ENCODE measurements around the gene RCVRN.

Gene RCVRN

DNA sequence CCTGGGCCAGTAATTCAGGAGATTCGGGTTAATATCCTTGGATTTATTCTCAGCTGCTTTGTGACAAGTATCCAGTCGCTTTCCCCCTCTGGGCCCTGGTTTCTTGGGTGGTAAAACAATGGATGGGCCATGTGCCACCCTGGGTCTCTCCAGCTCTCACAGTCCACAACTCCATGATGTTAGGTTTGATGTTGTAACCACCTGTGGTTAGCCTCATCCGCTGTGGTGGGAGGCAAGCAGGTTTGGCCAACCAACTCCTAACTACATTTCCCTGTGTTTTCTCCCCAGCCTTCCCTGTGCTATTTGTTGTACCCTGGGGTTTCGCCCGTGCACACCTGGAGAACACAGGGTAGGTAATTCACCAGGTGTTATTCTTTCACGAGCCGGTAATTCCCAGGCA, 44.2 kb downstream of the RCVRN start:
- Histone ChIP-seq H3K27me3 (ENCODE audit: control insufficient read depth in 1 of 2, insufficient read depth in 2 of 2, low read length in 2 of 2) (no peaks in the 10 kb centered on the region), H3K36me3 (ENCODE audit: control insufficient read depth in 1 of 2, insufficient read depth in 2 of 2, low read length in 2 of 2) (no peaks in the 10 kb centered on the region), H3K9ac (ENCODE audit: low read depth in 1 of 2, low read length in 2 of 2) (no peak overlapping the region), H3K27ac (ENCODE audit: low read depth, low read length) (no peak overlapping the region), H3K9me3 (ENCODE audit: control insufficient read depth in 1 of 2, low read length in 2 of 2) (peaks cover 0 to 4% of the 10 kb centered on the region in 2 donors), H3K4me1 (ENCODE audit: control insufficient read depth in 1 of 2, insufficient read depth in 2 of 2, low read length in 2 of 2) (no peaks in the 10 kb centered on the region), H3K4me3 (ENCODE audit: low read depth in 1 of 2, low read length in 2 of 2) (no peak overlapping the region)

DNA sequence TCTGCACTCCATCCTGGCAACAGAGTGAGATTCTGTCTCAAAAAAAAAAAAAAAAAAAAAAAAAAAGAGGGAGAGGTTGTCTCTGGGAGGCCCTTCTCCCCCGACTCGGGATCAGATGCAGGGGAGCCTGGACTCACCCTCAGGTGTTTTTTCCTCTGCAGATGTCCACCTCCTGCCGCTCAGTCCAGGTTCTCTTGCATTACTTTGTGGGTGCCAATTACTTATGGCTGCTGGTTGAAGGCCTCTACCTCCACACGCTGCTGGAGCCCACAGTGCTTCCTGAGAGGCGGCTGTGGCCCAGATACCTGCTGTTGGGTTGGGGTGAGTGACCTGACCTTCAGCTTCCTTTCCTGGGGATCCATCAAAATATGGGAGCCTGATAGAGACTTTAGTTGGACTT, 45.3 kb downstream of the RCVRN start:
- Histone ChIP-seq H3K9me3 (ENCODE audit: control insufficient read depth in 1 of 2, low read length in 2 of 2) (peaks cover 0 to 4% of the 10 kb centered on the region in 2 donors), H3K36me3 (ENCODE audit: control insufficient read depth in 1 of 2, insufficient read depth in 2 of 2, low read length in 2 of 2) (no peaks in the 10 kb centered on the region), H3K4me3 (ENCODE audit: low read depth in 1 of 2, low read length in 2 of 2) (no peak overlapping the region), H3K4me1 (ENCODE audit: control insufficient read depth in 1 of 2, insufficient read depth in 2 of 2, low read length in 2 of 2) (no peaks in the 10 kb centered on the region), H3K27ac (ENCODE audit: low read depth, low read length) (no peak overlapping the region), H3K27me3 (ENCODE audit: control insufficient read depth in 1 of 2, insufficient read depth in 2 of 2, low read length in 2 of 2) (no peaks in the 10 kb centered on the region), H3K9ac (ENCODE audit: low read depth in 1 of 2, low read length in 2 of 2) (no peak overlapping the region)

DNA sequence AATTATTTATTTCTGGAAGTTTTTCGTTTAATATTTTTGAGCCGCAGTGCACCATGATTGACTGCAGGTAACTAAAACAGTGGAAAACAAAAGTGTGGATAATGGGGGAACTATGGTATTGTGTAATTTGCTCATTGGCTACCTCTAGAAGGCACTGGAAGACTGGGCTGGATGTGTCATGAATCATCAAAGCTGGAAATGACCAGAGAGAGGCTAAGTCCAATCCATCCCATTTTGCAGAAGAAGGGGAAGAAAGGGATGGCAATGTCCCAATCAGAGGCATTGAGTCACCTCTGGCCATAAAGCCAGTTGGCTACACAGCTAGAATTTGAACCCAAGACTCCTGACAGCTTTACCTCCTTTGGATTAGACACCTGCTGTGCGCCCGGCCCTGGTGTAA, 50.0 kb downstream of the RCVRN start:
- Histone ChIP-seq H3K27me3 (ENCODE audit: control insufficient read depth in 1 of 2, insufficient read depth in 2 of 2, low read length in 2 of 2) (no peaks in the 10 kb centered on the region), H3K4me3 (ENCODE audit: low read depth in 1 of 2, low read length in 2 of 2) (no peak overlapping the region), H3K4me1 (ENCODE audit: control insufficient read depth in 1 of 2, insufficient read depth in 2 of 2, low read length in 2 of 2) (no peaks in the 10 kb centered on the region), H3K27ac (ENCODE audit: low read depth, low read length) (no peak overlapping the region), H3K36me3 (ENCODE audit: control insufficient read depth in 1 of 2, insufficient read depth in 2 of 2, low read length in 2 of 2) (no peaks in the 10 kb centered on the region), H3K9me3 (ENCODE audit: control insufficient read depth in 1 of 2, low read length in 2 of 2) (peaks cover 0 to 4% of the 10 kb centered on the region in 2 donors), H3K9ac (ENCODE audit: low read depth in 1 of 2, low read length in 2 of 2) (no peak overlapping the region)

DNA sequence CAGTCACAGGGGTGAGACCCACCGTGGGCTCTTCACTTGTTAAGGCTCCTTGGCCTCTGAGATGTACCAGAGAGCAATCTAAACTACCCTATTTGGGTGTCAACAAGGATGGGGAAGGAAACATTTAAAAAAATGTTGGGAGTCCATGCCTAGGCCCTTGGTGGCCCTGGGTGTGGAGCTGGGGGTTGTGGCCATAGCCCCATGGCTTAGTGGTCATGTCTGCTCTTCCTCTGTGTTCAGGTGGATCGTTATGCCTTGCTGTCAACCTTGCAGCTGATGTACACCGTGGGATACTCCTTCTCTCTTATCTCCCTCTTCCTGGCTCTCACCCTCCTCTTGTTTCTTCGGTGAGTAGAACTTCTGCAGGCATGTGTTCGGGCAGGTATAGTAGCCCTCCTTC, 50.8 kb downstream of the RCVRN start:
- no peak overlapping the region for H3K9ac ChIP-seq (ENCODE audit: low read depth in 1 of 2, low read length in 2 of 2)
- no peak overlapping the region for H3K27ac ChIP-seq (ENCODE audit: low read depth, low read length)
- peaks cover 0 to 4% of the 10 kb centered on the region in 2 donors for H3K9me3 ChIP-seq (ENCODE audit: control insufficient read depth in 1 of 2, low read length in 2 of 2)
- no peaks in the 10 kb centered on the region for H3K36me3 ChIP-seq (ENCODE audit: control insufficient read depth in 1 of 2, insufficient read depth in 2 of 2, low read length in 2 of 2)
- H3K27me3 ChIP-seq (ENCODE audit: control insufficient read depth in 1 of 2, insufficient read depth in 2 of 2, low read length in 2 of 2), result no peaks in the 10 kb centered on the region
- H3K4me3 ChIP-seq (ENCODE audit: low read depth in 1 of 2, low read length in 2 of 2), result no peak overlapping the region
- H3K4me1 ChIP-seq (ENCODE audit: control insufficient read depth in 1 of 2, insufficient read depth in 2 of 2, low read length in 2 of 2), result no peaks in the 10 kb centered on the region

DNA sequence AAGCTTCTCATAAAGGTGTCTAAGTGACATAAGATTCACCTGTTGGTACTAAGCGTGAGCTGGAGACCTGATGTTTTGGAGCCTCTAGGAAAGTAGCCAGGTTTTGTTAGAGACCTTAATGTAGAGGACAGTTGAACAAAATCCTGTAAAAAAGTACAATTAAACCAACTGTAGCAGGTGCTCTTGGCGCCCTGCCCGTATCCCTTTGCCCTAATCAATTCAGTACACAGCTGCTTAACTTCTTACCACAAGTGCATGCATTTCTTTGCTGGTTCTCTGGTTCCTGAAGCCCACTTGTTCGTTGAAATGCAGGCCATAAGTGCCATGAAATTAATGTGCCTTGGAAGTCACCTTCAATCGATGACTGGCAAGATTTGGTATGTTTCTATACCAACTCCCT, 54.9 kb downstream of the RCVRN start:
- Histone ChIP-seq H3K27me3 (ENCODE audit: control insufficient read depth in 1 of 2, insufficient read depth in 2 of 2, low read length in 2 of 2) (no peaks in the 10 kb centered on the region), H3K9ac (ENCODE audit: low read depth in 1 of 2, low read length in 2 of 2) (no peak overlapping the region), H3K9me3 (ENCODE audit: control insufficient read depth in 1 of 2, low read length in 2 of 2) (no peaks in the 10 kb centered on the region), H3K4me3 (ENCODE audit: low read depth in 1 of 2, low read length in 2 of 2) (no peak overlapping the region), H3K36me3 (ENCODE audit: control insufficient read depth in 1 of 2, insufficient read depth in 2 of 2, low read length in 2 of 2) (no peaks in the 10 kb centered on the region), H3K4me1 (ENCODE audit: control insufficient read depth in 1 of 2, insufficient read depth in 2 of 2, low read length in 2 of 2) (no peaks in the 10 kb centered on the region), H3K27ac (ENCODE audit: low read depth, low read length) (no peak overlapping the region)

Data from duodenal mucosa (tissue), 2 donors.